Measurements from ENCODE around the gene DEK.

DNA sequence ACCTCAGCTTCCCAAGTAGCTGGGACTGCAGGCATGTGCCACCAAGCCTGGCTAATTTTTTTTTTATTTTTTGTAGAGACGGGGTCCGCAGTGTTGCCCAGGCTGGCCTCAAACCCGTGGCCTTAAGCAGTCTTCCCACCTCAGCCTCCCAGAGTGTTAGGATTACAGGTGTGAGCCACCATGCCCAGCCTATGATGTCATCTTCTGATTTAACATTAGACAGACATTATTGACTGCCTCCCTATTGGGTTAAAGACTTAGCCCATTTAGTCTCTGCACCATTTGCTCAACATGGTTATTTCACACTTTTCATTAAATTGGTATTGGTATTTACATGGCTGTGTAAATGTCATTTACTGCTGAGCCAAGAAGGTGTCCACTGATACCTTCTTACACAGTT, 46.1 kb downstream of the DEK start:
- no peak for TF ChIP-seq POLR2A (IDR thresholded peaks at IDR 0.05; ENCODE audit: borderline replicate concordance, extremely low read depth, insufficient read depth, insufficient read length)
- TF ChIP-seq, protein P1, sequence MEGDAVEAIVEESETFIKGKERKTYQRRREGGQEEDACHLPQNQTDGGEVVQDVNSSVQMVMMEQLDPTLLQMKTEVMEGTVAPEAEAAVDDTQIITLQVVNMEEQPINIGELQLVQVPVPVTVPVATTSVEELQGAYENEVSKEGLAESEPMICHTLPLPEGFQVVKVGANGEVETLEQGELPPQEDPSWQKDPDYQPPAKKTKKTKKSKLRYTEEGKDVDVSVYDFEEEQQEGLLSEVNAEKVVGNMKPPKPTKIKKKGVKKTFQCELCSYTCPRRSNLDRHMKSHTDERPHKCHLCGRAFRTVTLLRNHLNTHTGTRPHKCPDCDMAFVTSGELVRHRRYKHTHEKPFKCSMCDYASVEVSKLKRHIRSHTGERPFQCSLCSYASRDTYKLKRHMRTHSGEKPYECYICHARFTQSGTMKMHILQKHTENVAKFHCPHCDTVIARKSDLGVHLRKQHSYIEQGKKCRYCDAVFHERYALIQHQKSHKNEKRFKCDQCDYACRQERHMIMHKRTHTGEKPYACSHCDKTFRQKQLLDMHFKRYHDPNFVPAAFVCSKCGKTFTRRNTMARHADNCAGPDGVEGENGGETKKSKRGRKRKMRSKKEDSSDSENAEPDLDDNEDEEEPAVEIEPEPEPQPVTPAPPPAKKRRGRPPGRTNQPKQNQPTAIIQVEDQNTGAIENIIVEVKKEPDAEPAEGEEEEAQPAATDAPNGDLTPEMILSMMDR (IDR thresholded peaks at IDR 0.05 in 2 of 3, conservative IDR thresholded peaks at IDR 0.05 in 1 of 3; ENCODE audit: borderline replicate concordance in 1 of 3, insufficient read depth in 1 of 3, low read depth in 2 of 3, low read length in 2 of 3), result no peak
- TF ChIP-seq, protein P2, sequence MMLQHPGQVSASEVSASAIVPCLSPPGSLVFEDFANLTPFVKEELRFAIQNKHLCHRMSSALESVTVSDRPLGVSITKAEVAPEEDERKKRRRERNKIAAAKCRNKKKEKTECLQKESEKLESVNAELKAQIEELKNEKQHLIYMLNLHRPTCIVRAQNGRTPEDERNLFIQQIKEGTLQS (IDR thresholded peaks at IDR 0.05), result no peak
- no peak for TF ChIP-seq EZH2phosphoT487 (IDR thresholded peaks at IDR 0.05; ENCODE audit: borderline replicate concordance)
- no peak for TF ChIP-seq EZH2 (IDR thresholded peaks at IDR 0.05)
- TF ChIP-seq, protein P3, sequence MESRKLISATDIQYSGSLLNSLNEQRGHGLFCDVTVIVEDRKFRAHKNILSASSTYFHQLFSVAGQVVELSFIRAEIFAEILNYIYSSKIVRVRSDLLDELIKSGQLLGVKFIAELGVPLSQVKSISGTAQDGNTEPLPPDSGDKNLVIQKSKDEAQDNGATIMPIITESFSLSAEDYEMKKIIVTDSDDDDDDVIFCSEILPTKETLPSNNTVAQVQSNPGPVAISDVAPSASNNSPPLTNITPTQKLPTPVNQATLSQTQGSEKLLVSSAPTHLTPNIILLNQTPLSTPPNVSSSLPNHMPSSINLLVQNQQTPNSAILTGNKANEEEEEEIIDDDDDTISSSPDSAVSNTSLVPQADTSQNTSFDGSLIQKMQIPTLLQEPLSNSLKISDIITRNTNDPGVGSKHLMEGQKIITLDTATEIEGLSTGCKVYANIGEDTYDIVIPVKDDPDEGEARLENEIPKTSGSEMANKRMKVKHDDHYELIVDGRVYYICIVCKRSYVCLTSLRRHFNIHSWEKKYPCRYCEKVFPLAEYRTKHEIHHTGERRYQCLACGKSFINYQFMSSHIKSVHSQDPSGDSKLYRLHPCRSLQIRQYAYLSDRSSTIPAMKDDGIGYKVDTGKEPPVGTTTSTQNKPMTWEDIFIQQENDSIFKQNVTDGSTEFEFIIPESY (IDR thresholded peaks at IDR 0.05; ENCODE audit: extremely low read depth, insufficient replicate concordance, low read length), result no peak

Measured in HCT116 (cell line).